HG03095 (cell line): ENCODE results near the gene PIR.

Source experiments
- ATAC-seq: cut with Tn5 transposase; IDR thresholded peaks from one replicate; pipeline ENCODE4 v1.9.1; 2021; ENCODE audit warnings: moderate library complexity; ENCODE audit not compliant: unreplicated experiment

The PIR gene

DNA sequence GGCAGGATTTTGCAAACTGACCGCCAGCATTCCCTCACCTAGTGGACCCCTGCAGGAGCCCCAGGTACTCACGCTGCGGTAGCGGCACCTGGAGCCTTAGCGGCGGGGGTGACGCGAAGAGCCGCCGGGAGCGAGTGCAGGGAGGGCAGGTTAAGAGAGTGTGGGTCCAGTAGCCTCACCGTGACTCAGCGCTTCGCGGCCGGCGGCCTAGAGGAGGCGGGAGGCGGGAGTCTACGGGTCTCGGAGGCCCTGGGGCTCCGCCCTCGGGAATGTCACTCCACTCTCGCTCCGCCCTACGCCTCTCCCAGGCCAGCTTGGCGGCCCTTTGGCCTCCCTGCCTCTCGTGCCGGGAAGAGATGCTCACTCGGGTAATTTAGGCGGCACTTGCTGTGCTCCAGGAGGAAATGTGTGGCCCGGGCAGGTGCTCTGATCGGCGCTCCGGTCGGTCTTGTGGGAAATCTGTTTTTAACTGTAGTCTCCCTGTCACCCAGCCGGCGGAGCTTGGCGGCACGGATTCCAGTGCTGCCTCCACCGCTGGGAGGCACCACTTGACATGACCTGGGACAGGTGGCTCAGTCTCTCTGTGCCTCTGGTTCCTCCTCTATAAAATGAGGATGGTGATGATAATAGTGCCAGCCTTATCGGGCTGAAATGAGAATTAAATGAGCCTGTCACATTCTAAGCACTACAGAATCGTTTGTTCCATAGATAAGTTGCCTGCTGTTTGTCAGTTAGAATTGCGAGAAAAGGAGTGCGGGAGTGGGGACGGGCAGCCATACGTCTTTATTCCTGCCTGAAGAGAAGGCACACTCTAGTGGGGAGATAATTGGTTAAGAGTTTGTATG is at the start of gene PIR:
Gene PIR, minus strand, starts transcription at position 216 of the 845 bp plus-strand sequence. CDS start 2,076 bp downstream, outside the sequence.
- ATAC-seq: peak; percentile 99

GRCh38 chrX:15530318-15530717 is 37.2 kb upstream of the PIR start:
- no peak for ATAC-seq

GRCh38 chrX:15529165-15529564 is 36.0 kb upstream of the PIR start:
- ATAC-seq: no peak

GRCh38 chrX:15525664-15526416 is 32.7 kb upstream of the PIR start:
- ATAC-seq: no peak

- no peak for ATAC-seq
Measured at GRCh38 chrX:15524417-15524816, 31.3 kb upstream of the PIR start.

- ATAC-seq: no peak
Measured at GRCh38 chrX:15523088-15523487, 30.0 kb upstream of the PIR start.

- ATAC-seq: no peak
Measured at GRCh38 chrX:15522464-15522863, 29.3 kb upstream of the PIR start.

DNA sequence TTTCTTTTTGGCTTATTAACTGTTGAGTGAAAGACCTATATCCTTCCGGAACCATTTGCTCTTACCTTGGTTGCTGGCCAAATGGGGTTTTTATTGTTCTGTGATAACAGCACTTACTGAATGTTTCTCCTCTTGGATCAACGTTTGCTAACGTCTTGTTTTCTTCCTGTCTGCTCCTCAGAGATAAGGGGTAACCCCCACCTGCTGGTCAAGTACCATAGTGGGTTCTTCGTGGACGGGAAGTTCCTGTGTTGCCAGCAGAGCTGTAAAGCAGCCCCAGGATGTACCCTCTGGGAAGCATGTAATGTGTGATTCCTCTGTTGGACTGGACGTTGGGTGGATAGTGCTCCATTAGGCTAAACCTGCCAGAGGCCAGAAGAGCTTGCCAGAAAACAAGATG is 22.8 kb upstream of the PIR start:
- no peak for ATAC-seq

- ATAC-seq: no peak
Measured at GRCh38 chrX:15514279-15514678, 21.1 kb upstream of the PIR start.

DNA sequence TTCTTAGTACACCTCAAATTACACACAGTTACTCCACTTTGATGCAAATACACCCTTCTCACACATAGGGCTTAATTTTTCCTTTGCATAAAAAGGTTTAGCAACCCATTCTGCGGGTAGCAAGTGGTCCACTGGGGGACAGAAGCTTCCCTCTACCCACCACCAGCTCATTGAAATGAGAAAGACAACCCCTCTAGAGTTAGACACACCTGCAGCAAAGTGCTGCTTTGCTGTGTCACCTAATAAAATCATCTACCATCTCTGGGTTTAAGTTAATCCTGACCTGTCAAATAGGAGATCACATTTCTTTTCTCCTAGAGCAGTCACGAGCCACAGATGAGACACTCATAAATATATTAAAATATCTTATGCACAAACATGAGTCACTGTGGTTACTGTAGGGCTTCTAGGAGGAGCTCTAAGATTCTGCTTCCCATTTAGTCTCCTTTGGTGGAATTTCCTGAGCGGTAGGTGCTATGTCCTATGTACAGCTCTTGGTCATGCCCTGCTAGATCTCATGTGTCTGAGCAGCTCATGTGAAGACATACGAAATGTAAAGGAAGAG is 19.4 kb upstream of the PIR start:
- no peak for ATAC-seq

GRCh38 chrX:15511563-15511962 is 18.4 kb upstream of the PIR start:
- ATAC-seq: no peak

- peak; percentile 68 for ATAC-seq
Measured at GRCh38 chrX:15509845-15510244, 16.7 kb upstream of the PIR start.

DNA sequence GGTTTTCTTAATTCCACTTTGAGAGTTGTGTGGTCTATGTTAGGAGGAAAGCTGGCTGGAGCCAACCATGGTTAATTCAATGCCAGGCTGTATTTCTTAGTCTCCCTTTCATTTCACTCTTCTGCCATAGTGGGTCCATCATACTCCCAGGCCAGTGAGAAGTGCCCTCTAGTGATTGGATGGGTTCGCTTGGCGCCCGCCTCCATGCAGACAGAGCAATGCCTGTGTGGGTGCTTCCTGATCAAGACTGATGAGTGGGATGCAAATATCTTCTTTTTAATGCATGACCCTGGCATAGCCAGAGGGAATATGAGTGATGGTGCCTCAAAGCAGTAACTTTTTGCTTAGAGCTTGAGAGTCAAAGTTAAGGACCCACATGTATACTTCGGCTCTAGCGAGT is 13.9 kb upstream of the PIR start:
- ATAC-seq: no peak

- ATAC-seq: no peak
Measured at GRCh38 chrX:15505101-15505500, 12.0 kb upstream of the PIR start.

DNA sequence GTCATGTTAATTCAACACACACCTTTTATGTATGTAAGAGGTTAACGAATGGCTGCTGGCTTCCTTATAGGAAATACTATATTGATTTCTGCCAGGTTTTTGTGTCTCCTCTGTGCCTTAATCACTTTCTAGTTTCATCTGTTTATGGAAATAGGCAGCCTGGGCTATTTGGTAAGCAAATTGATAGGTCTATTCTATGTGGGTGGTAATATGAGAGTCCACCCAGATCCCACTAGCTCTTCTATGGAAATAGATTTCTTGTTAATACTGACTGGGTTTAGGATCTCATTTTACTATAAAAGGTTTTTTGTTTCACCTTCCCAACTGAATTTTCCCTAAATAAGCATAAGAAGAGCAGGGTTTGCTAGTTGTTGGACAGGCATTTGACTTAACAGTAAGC is 11.5 kb upstream of the PIR start:
- ATAC-seq: no peak

DNA sequence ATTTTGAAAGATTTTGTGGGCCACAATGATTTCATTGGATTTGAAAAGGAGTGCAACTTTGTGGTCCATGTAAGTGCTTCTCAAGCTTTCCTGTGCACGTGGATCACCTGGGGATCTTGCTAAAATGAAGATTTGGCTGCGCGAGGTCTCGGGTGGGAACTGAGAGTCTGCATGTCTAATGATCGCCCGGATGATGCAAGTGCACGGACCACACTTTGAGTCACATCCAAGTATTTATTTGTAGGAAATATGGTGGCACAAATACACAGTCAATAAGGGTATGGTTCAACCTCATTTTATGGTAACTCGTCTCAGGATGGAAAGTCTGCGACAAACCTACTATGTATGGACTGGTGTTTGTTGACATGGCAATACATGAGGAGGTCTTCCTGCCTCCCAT is 8.4 kb upstream of the PIR start:
- no peak for ATAC-seq

GRCh38 chrX:15500497-15500966 is 7.4 kb upstream of the PIR start, which contains the start of gene BMX:
BMX (plus strand) TSS chrX:15500807; CDS start chrX:15508354, 7,547 bp downstream.
- no peak for ATAC-seq

DNA sequence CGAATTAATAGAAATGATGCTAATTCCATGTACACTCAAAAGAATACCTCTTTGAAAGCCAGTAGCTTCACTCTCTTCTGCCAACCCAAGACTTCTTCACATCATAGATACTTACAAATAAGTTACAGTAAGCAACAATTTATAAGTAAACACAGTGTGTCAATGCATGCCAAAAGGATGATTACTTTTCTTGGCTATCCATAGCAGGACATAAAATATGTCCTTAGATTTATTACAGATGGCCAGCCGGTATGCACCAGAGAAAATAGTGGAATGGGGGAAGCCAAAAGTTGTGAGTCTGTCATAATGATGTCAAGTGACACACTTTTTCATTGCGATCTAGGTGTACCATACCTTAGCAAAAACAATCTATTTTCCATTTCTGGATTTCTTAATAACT is 6.8 kb upstream of the PIR start:
- ATAC-seq: no peak

- ATAC-seq: no peak
Measured at GRCh38 chrX:15498741-15499140, 5.6 kb upstream of the PIR start.

DNA sequence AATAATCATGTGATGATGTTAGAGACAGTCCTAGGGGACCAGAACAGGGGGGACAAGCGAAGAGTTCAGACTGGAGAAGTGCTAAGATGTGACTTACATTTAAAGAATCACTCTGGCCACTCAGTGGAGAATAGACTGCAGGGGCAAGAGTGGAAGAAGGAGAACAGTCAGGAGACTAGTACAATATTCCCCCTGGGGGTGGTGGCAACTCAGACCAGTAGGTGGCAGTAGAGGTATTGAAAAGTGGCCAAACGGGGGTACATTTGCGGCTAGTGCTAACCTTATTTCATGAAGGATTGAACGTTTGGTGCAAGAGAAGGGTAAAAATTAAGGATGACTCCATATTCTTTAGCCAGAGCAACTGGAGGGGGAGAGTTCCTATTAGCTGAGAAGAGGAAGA is 4.7 kb upstream of the PIR start:
- ATAC-seq: no peak

GRCh38 chrX:15496824-15497223 is 3.7 kb upstream of the PIR start:
- ATAC-seq: no peak

DNA sequence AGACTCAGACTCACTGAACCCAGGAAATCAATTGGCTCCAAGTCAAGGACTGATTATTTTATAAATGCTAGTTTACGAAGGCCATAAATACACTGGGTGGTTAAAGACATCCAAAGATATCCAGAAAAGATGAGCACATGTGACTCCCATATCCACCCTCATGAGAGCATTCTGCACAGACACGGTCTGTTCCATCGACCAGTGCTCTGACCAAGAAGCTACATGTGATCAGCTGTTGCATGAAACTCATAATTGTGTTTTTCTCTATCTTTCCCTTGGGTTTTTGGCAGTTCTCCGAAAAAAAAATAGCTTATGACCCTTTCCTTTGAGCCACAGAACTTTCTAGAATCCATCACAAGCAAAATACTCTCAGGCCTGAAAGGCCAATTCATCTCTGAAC is 2.7 kb upstream of the PIR start:
- no peak for ATAC-seq
